Lower leg skin (tissue), 4 donors: ENCODE results near the gene MEX3D. TPM values are rescaled to one million over a fixed set of nuclear protein-coding genes. Genes with fewer than 3 reads are reported as not detected.

Experiments
- DNase-seq, 2 donors: peaks; one replicate each; pipeline ENCODE4 v3.0.0-alpha.2; 2019; ENCODE audit warnings: low spot score in 2 of 2
- H3K4me3 ChIP-seq: fragments of 200-600 bp; sonication (generic); 2 replicates; pipeline ENCODE4 v1.5.1; 2017; ENCODE audit warnings: mild to moderate bottlenecking, low read depth; ENCODE audit not compliant: poor library complexity, severe bottlenecking
- CTCF ChIP-seq, 3 donors: fragments of 450-650 bp; IDR thresholded peaks; one replicate each; pipeline ENCODE4 v1.5.1; 2016; ENCODE audit warnings: antibody characterized with exemption in 3 of 3, mild to moderate bottlenecking in 3 of 3, moderate library complexity in 2 of 3
- POLR2A ChIP-seq, 2 donors: fragments of 450-650 bp; IDR thresholded peaks; one replicate each; pipeline ENCODE4 v1.6.1; 2016 to 2017; ENCODE audit warnings: antibody characterized with exemption in 2 of 2, mild to moderate bottlenecking in 1 of 2, moderate library complexity in 1 of 2
- WGBS, 2 donors: methylation state at CpG; one replicate each; pipeline ENCODE4 v1.1.5; 2018; 5-methylcytosine and 5-hydroxymethylcytosine counted together
- intact Hi-C: fragments of 100-400 bp; cut with DNase I; formaldehyde crosslinking; loops from one replicate; pipeline ENCODE4 v1.15.0; 2023; ENCODE audit warnings: low total_unique reads
- total RNA-seq, 4 donors: library from RNA; depleted of rRNA; stranded (reverse); fragments of >200 nt; gene quantifications; one replicate each; pipeline ENCODE4 v1.1.0, GENCODE V29; 2016

MEX3D gene
- total RNA-seq, 4 donors from 2014 or later, result 37.3 to 44.1 (median 42.2) TPM

DNA sequence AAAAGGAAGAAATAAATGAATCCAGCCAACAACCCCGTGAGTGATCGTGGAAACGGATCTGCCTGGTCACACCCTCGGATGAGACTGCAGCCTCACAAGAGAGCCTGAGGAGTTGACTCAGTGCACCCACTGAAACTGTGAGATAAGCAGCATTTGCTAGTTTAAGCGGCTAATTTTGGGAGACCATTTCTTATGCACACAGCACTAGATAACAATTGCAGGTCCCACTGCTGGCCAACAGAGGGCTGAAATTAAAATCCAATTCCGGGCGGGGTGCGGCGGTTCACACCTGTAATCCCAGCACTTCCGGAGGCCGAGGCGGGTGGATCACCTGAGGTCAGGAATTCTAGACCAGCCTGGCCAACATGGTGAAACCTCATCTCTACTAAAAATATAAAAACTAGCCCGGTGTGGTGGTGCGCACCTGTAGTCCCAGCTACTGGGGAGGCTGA, 33.5 kb upstream of the MEX3D start:
- intact Hi-C loops, result no loop called here
- no peak overlapping the region for H3K4me3 ChIP-seq
- TF ChIP-seq POLR2A (IDR thresholded peaks at IDR 0.05) (no peak), CTCF (IDR thresholded peaks at IDR 0.05) (no peak)
- DNase-seq, result no peak
- WGBS, 2 donors, result 85 to 90% methylated on average over 14 of the region's 14 CpGs

DNA sequence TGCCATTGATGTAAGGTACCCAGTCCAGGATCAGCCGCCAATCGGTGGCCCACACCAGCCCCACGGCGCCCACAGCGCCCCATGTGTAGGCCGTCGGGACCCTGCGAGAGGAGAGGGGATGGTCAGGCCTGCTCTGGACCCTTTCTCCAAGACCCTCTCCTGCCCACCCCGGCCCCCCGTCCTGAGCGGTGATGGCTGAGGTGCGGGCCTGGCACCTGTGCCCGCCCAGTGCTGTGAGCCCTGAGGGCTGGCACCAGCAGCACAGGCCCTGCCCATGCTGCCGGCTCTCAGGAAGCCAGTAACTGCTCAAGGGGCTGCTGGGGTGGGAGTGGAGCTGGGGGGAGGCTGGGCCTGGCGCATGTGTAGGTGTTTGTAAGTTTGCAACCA, 31.3 kb upstream of the MEX3D start:
- DNase-seq, result no peak
- TF ChIP-seq POLR2A (IDR thresholded peaks at IDR 0.05) (no peak), CTCF (IDR thresholded peaks at IDR 0.05) (no peak)
- 92 to 95% methylated on average over 8 to 15 of the region's 15 CpGs for WGBS, 2 donors
- intact Hi-C loops, result no loop called here
- no peak overlapping the region for H3K4me3 ChIP-seq

DNA sequence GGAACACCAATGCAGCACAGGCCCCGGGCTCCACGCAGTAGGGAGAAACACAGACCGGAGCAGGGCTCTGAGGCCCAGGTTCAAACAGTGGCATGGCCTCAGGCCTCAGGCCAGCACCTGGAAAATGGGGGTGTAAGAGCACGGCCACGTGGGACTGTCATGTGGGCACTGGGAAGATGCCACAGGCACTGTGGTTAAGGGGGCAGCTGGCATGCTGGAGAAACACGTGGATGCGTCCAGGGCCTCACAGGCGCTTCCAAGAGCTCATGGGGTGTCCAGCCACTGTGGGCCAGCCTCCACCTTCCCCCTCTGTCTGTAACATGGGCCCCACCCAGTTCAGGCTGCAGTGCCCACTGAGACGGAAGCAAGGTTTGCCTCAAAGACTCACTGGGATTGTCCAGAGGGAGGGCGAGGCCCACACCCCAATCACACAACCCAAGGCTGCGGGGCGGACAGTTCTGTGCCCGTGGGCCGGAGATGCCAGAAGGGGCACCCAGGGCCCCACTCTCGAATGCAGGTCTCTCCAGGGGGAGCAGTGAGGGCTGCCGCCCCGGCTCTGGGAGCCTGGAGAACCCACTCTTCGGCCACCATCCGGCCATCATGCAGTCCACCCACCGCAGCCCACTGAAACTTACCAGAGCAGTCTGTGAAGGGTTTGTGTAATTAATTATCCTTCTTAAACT, 30.8 kb upstream of the MEX3D start:
- TF ChIP-seq CTCF (IDR thresholded peaks at IDR 0.05), result no peak
- DNase-seq, result no peak
- no peak overlapping the region for H3K4me3 ChIP-seq
- 81 to 90% methylated on average over 16 to 20 of the region's 20 CpGs for WGBS, 2 donors
- intact Hi-C loops, result no loop called here

DNA sequence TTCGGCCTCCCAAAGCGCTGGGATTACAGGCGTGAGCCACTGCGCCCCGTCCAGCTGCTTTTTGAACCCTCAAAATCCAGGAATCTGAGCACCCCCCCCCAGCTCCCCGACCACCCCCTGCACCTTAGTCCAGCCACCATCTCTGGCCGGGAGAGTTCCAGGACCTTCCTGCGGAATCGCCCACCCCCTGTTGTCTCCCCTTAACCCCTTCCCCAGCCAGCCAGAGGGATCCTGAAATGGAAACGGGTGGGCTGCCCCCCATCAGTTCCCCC, 25.3 kb upstream of the MEX3D start:
- intact Hi-C loops, result no loop called here
- TF ChIP-seq CTCF (IDR thresholded peaks at IDR 0.05) (no peak), POLR2A (IDR thresholded peaks at IDR 0.05) (no peak)
- 45 to 54% methylated on average over 10 of the region's 10 CpGs for WGBS, 2 donors
- no peak for DNase-seq
- H3K4me3 ChIP-seq, result no peak overlapping the region

DNA sequence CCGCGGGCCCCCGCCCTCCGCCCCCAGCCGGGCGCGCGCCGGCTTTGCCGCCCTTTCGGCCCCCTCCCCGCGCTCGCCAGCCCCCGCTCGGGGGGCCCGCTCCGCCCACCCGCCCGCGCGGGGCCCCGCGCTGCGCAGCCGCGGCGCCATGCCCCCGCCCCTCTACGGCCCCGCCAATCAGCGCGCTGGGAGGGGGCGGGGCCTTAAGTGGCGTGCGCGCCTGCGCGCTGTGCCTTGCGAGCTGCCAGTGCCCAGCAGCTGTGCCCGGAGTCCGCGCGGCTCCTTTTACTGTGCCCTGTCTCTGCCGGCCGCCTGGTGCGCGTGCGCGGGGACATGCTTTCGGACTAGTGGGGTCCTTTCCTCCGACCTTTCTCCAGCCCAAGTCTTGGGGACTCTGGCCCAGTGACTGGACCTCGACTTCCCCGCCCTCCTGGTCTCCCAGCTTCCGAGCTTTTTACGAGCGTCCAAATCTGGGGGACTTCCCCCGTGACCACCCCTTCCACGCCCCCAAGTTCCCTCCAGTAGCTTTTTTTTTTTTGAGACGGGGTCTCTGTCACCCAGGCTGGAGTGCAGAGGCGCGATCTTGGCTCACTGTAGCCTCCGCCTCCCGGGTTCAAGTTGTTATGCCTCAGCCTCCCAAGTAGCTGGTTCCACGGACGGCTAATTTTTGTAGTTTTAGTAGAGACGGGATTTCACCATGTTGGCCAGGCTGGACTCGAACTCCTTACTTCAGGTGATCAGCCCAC, 24.8 kb upstream of the MEX3D start, which contains the start of gene MBD3:
MBD3 (minus strand) TSS at position 111 of the 746 bp plus-strand sequence. CDS start 234 bp downstream, outside the sequence.
- H3K4me3 ChIP-seq, result peak within 1 kb of the TSS; percentile 86
- intact Hi-C loops, result no loop called here
- WGBS, 2 donors, result 3% methylated on average over 19 to 50 of the region's 68 CpGs
- DNase-seq, result peak; percentile 85 to 97
- TF ChIP-seq POLR2A (IDR thresholded peaks at IDR 0.05) (no peak), CTCF (IDR thresholded peaks at IDR 0.05) (no peak)
